Measurements from ENCODE around the gene HTR1D. TPM values are rescaled to one million over a fixed set of nuclear protein-coding genes. Genes with fewer than 3 reads are reported as not detected.
"Not testable (repeated sequence)": the region's sequence is repeated elsewhere in the genome, so short reads cannot be mapped to it uniquely, and the experiment has no call there.

The HTR1D gene
- total RNA-seq, 1 experiment from 2014 or later = 1.7 TPM

- Mint-ChIP-seq H3K4me3 (ENCODE audit: low read depth, unreplicated experiment) (no peak overlapping the region), H3K9me3 (ENCODE audit: low read depth, unreplicated experiment) (no peaks in the 10 kb centered on the region), H3K4me1 (ENCODE audit: low read depth, unreplicated experiment) (peaks cover 8% of the 10 kb centered on the region), H3K36me3 (ENCODE audit: insufficient read depth, unreplicated experiment) (no peaks in the 10 kb centered on the region), H3K27me3 (ENCODE audit: unreplicated experiment) (no peaks in the 10 kb centered on the region), H3K27ac (ENCODE audit: unreplicated experiment) (no peak overlapping the region)
- CTCF ChIA-PET = no interaction called here
- no peak for DNase-seq
- intact Hi-C loops (cut with micrococcal nuclease; ENCODE audit: unreplicated experiment) = loop anchor here (10.0 kb wide), 1 partner anchor 324 kb away; the partner anchor contains the start of gene E2F2
- TF ChIP-seq, protein P1, sequence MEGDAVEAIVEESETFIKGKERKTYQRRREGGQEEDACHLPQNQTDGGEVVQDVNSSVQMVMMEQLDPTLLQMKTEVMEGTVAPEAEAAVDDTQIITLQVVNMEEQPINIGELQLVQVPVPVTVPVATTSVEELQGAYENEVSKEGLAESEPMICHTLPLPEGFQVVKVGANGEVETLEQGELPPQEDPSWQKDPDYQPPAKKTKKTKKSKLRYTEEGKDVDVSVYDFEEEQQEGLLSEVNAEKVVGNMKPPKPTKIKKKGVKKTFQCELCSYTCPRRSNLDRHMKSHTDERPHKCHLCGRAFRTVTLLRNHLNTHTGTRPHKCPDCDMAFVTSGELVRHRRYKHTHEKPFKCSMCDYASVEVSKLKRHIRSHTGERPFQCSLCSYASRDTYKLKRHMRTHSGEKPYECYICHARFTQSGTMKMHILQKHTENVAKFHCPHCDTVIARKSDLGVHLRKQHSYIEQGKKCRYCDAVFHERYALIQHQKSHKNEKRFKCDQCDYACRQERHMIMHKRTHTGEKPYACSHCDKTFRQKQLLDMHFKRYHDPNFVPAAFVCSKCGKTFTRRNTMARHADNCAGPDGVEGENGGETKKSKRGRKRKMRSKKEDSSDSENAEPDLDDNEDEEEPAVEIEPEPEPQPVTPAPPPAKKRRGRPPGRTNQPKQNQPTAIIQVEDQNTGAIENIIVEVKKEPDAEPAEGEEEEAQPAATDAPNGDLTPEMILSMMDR (IDR thresholded peaks at IDR 0.05; ENCODE audit: unreplicated experiment) = no peak
- no TSS peak for BruUV-seq (replicated peaks)
These were observed 6.3 kb downstream of the HTR1D start for GRCh38 chr1:23210963-23211362.

- no TSS peak for BruUV-seq (replicated peaks)
- intact Hi-C loops (cut with micrococcal nuclease; ENCODE audit: unreplicated experiment) = loop anchor here (10.0 kb wide), 1 partner anchor 324 kb away; the partner anchor contains the start of gene E2F2
- Mint-ChIP-seq H3K27me3 (ENCODE audit: unreplicated experiment) (no peaks in the 10 kb centered on the region), H3K4me3 (ENCODE audit: low read depth, unreplicated experiment) (no peak overlapping the region), H3K36me3 (ENCODE audit: insufficient read depth, unreplicated experiment) (no peaks in the 10 kb centered on the region), H3K4me1 (ENCODE audit: low read depth, unreplicated experiment) (peaks cover 8% of the 10 kb centered on the region), H3K27ac (ENCODE audit: unreplicated experiment) (no peak overlapping the region), H3K9me3 (ENCODE audit: low read depth, unreplicated experiment) (no peaks in the 10 kb centered on the region)
- CTCF ChIA-PET = interaction anchor here (0.8 kb wide), 1 partner anchor 25 kb away, joined by 3 read pairs; no protein-coding TSS in a partner anchor
- TF ChIP-seq, protein P1 (IDR thresholded peaks at IDR 0.05; ENCODE audit: unreplicated experiment) = no peak
- peak; percentile 23 for DNase-seq
These were observed 6.9 kb downstream of the HTR1D start for GRCh38 chr1:23210351-23210785.

DNA sequence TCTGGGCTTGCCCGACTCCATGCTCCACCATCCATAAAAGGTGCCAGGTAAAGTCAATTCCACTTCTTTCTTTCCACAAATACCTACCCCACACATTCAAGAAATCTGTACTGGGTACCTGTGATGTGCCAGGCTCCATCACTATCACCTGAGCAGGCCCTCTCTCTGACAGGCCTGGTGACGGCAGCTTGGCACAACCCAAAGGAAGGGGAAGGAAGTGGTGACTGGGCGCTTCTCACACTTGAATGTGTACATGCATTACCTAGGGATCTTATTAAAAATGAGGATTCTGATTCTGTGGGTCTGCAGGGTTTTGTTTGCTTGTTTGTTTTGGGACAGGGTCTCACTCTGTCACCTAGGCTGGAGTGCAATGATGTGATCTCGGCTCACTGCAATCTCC is 7.5 kb downstream of the HTR1D start:
- Mint-ChIP-seq H3K27ac (ENCODE audit: unreplicated experiment) (no peak overlapping the region), H3K4me3 (ENCODE audit: low read depth, unreplicated experiment) (no peak overlapping the region), H3K4me1 (ENCODE audit: low read depth, unreplicated experiment) (peaks cover 4% of the 10 kb centered on the region), H3K9me3 (ENCODE audit: low read depth, unreplicated experiment) (no peaks in the 10 kb centered on the region), H3K36me3 (ENCODE audit: insufficient read depth, unreplicated experiment) (no peaks in the 10 kb centered on the region), H3K27me3 (ENCODE audit: unreplicated experiment) (no peaks in the 10 kb centered on the region)
- TF ChIP-seq, protein P1 (IDR thresholded peaks at IDR 0.05; ENCODE audit: unreplicated experiment) = no peak
- CTCF ChIA-PET = interaction anchor here (0.8 kb wide), 1 partner anchor 25 kb away, joined by 3 read pairs; no protein-coding TSS in a partner anchor
- no peak for DNase-seq
- BruUV-seq (replicated peaks) = no TSS peak
- intact Hi-C loops (cut with micrococcal nuclease; ENCODE audit: unreplicated experiment) = loop anchor here (10.0 kb wide), 1 partner anchor 325 kb away; the partner anchor contains the start of gene E2F2

DNA sequence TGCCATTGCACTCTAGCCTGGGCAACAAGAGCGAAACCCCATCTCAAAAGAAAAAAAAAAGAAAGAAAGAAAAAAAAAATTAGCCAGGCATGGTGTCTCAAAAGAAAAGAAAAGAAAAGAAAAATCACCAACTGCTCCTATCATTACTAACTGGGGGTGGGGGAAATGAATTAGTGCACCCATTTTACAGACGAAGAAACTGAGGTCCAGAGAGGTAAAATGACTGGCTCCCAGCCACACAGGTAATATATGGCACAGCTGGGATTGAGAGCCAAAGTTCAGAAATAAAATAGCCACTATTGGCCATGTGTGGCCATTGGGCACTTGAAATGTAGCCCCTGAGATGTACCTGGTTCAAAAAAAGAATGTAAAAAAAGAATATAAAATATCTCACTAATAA is 8.8 kb downstream of the HTR1D start:
- no peak overlapping the region for H3K27ac Mint-ChIP-seq (ENCODE audit: unreplicated experiment)
- no TSS peak for BruUV-seq (replicated peaks)
- TF ChIP-seq, protein P1 (IDR thresholded peaks at IDR 0.05; ENCODE audit: unreplicated experiment) = no peak
- CTCF ChIA-PET = no interaction called here
- no peak overlapping the region for H3K4me3 Mint-ChIP-seq (ENCODE audit: low read depth, unreplicated experiment)
- H3K9me3 Mint-ChIP-seq (ENCODE audit: low read depth, unreplicated experiment) = no peaks in the 10 kb centered on the region
- no peaks in the 10 kb centered on the region for H3K36me3 Mint-ChIP-seq (ENCODE audit: insufficient read depth, unreplicated experiment)
- H3K4me1 Mint-ChIP-seq (ENCODE audit: low read depth, unreplicated experiment) = no peaks in the 10 kb centered on the region
- intact Hi-C loops (cut with micrococcal nuclease; ENCODE audit: unreplicated experiment) = no loop called here
- no peak for DNase-seq
- H3K27me3 Mint-ChIP-seq (ENCODE audit: unreplicated experiment) = no peaks in the 10 kb centered on the region

GRCh38 chr1:23207733-23208132 is 9.6 kb downstream of the HTR1D start:
- CTCF ChIA-PET; H3K4me1 Mint-ChIP-seq (ENCODE audit: low read depth, unreplicated experiment); H3K9me3 Mint-ChIP-seq (ENCODE audit: low read depth, unreplicated experiment); H3K4me3 Mint-ChIP-seq (ENCODE audit: low read depth, unreplicated experiment); H3K27me3 Mint-ChIP-seq (ENCODE audit: unreplicated experiment); H3K27ac Mint-ChIP-seq (ENCODE audit: unreplicated experiment); DNase-seq; intact Hi-C loops (cut with micrococcal nuclease; ENCODE audit: unreplicated experiment); H3K36me3 Mint-ChIP-seq (ENCODE audit: insufficient read depth, unreplicated experiment); BruUV-seq (replicated peaks): not testable (repeated sequence)
